HG02938 (cell line): ENCODE measurements around the gene CARD10.
"Not testable (repeated sequence)": the region's sequence is repeated elsewhere in the genome, so short reads cannot be mapped to it uniquely, and the experiment has no call there.

ENCODE experiments used
- ATAC-seq: cut with Tn5 transposase; IDR thresholded peaks from one replicate; pipeline ENCODE4 v1.9.1; 2021; ENCODE audit warnings: mild to moderate bottlenecking, moderate library complexity; ENCODE audit not compliant: unreplicated experiment

CARD10 gene

DNA sequence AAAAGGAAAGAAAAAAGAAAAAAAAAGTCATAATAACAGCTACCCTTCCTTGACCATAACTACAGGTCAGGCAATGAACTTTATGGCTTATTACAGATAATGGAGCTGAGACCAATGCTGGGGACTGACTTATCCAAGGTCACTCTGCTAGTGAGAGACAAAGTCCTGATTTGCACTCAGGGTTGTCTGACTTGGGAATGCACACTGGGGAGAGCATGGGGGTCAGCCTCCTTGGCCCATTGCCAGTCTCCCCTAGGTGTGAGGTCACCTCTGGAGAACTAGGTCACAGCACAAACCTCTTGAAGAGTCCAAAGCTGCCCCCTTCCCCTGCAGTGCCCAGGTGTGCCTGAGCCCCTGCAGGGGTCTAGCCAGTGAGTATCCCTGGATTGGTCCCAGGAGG lies 35.8 kb upstream of the CARD10 start:
- no peak for ATAC-seq

- no peak for ATAC-seq
Measured at GRCh38 chr22:37553725-37554124, 34.5 kb upstream of the CARD10 start.

DNA sequence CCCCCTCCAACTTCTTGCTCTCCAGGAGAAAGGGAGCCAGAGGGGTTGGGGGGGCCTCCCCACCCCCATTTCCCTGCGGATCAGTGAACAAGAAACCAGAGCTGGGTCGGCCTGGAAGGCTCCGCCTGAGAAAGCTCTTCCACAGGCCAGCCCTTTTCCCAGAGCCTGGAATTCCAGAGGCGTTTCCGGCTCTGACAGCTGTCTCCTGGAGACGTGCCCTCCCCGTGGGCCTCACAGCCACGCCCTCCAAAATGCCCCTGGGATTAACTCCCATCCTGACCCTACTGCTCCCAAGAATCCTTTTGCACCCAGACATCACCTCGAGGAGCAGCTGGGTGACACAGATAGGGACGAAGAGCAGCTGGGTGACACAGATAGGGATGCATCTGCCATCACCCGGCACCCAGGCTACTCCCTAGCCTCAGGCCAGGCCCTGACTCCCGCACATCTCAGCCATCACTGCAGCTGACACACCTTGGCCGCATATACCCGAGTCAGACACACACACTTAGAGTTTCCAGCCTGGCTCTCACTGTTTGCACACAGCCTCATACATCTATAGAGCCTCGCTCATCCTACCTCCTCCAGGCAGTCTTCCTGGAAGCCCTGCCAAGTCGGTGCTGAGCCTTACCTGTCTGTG lies 33.4 kb upstream of the CARD10 start:
- no peak for ATAC-seq

- ATAC-seq = no peak
Measured at GRCh38 chr22:37551981-37552380, 32.8 kb upstream of the CARD10 start.

DNA sequence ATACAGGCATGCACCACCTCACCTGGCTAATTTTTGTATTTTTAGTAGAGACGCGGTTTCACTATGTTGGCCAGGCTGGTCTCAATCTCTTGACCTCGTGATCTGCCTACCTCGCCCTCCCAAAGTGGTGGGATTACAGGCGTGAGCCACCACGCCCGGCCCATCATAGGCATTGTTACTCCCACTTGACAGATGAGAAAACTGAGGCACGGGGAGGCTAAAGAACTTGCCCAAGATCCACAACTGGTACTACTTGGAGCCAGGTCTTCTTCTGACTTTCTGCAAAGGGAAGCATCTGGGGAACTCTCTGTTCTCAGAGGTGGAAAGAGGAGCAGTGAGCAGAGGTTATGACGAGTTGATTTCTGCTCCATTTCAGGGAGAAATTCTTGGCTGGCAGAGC lies 31.7 kb upstream of the CARD10 start:
- ATAC-seq = not testable (repeated sequence)

GRCh38 chr22:37549704-37550059 lies 30.5 kb upstream of the CARD10 start:
- ATAC-seq = no peak

GRCh38 chr22:37547251-37547741 lies 28.1 kb upstream of the CARD10 start:
- no peak for ATAC-seq

- ATAC-seq = no peak
Measured at GRCh38 chr22:37546437-37547250, 27.4 kb upstream of the CARD10 start.

GRCh38 chr22:37545703-37546436 lies 26.7 kb upstream of the CARD10 start:
- ATAC-seq = no peak

DNA sequence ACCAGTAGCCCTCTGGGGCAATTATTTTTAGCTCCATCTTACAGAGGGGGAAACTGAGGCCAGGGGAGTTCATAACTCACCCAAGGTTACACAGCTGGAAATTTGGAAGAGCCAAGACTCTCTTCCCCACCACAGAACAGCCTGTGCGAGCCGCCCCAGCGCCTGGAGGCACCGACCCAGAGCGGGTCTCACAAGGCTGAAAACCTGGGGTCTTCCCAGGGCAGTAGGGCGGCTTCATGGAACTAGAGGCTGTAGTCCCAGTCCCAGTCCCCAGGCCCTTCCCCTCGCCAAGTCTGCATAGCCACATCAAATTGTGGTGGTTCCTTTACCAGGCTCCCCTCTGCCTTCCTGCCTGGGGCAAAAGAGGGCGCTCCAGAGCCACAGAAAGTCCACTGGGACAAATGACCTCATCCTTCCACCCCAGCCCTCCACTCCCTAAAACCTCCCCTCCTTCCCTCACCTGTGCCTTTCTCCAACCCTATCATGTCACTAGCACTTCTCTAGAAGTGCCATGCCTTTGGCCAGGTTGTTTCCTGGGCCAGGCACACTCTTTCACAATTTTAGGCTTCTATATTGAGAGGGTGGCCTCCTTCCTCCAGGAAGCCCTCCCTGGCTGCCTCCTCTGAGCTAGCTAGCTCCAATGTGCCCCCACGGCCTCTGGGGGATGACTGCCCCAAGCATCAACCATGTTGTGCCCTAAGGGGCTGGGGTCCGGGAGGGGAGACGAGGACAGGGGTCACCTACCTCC lies 25.9 kb upstream of the CARD10 start:
- no peak for ATAC-seq

GRCh38 chr22:37542959-37543358 lies 23.7 kb upstream of the CARD10 start:
- no peak for ATAC-seq

DNA sequence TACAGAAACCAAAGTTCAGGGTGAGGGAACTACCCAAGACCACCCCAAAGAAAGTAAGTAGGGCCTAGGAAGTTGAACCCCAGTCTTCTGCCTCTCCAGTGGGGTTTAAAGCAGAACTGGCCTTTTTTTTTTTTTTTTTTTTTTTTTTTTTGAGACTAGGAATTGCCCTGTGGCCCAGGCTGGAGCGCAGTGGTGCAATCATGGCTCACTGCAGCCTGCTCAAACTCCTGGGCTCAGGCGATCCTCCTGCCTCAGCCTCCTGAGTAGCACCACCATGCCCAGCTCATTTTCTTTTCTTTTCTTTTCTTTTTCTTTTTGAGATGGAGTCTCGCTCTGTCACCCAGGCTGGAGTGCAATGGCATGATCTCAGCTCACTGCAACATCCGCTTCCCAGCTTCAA lies 23.2 kb upstream of the CARD10 start:
- ATAC-seq = not testable (repeated sequence)

DNA sequence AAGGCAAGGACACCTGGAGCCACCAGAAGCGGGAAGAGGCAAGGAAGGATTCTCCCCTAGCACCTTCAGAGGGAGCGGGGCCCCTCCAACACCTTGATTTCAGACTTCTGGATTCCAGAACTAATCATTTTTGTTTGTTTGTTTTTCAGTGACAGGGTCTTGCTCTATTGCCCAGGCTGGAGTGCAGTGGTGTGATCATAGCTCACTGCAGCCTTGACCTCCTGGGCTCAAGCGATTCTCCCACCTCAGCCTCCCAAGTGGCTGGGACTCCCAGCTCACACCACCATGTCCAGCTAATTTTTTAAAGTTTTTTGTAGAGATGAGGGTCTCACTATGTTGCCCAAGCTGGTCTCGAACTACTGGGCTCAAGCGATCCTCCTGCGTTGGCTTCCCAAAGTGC lies 20.6 kb upstream of the CARD10 start:
- ATAC-seq = not testable (repeated sequence)

GRCh38 chr22:37538590-37539357 lies 19.6 kb upstream of the CARD10 start:
- peak; percentile 62 for ATAC-seq

- no peak for ATAC-seq
Measured at GRCh38 chr22:37535159-37535558, 15.9 kb upstream of the CARD10 start.

- no peak for ATAC-seq
Measured at GRCh38 chr22:37534445-37534844, 15.2 kb upstream of the CARD10 start.

GRCh38 chr22:37533995-37534394 lies 14.8 kb upstream of the CARD10 start:
- ATAC-seq = no peak

DNA sequence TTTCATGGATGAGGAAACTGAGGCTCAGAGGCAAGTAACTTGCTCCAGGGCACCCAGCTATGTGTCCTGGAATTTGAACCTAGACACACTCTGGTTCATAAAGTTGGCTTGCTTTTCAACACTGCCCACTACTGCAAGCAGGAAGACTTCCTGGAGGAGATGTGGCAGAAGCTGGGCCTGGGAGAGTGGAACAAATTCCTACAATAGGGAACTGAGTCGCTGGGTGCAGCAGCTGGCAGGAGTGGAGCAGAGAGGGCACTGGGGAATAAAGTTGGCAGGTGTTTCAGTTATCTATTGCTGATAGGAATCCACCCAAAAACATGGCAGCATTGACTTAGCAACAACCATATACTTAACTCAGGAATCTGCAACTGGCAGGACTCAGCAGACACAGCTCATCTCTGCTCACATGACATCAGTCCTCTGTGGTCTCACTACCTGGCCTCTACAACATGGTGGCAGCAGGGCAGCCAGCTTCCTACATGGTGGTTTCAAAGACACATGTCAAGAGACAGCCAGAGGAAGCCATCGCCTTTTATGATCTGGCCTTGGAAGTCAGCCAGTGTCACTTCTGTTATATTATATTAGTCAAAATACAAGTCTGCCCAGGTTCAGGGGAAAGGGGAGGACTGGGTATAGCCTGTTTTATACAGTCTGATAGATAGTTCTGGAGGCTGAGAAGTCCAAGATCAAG lies 10.6 kb upstream of the CARD10 start:
- ATAC-seq = no peak

DNA sequence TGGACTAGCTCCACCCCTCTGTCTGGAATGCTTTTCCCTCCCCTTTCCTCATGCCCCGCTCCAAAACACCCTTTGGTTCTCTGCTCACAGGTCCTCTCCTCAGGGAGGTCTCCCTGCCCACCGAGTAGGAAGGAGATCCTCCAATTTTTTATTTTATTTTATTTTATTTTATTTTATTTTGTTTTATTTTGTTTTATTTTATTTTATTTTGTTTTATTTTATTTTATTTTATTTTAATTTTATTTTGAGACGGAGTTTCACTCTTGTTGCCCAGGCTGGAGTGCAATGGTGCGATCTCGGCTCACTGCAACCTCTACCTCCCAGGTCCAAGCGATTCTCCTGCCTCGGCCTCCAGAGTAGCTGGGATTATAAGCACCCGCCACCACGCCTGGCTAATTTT lies 8.7 kb upstream of the CARD10 start:
- ATAC-seq = not testable (repeated sequence)
